ENCODE data around the gene ABHD17C.

Gene ABHD17C

GRCh38 chr15:80689716-80690115, 5.4 kb upstream of the ABHD17C start:
- no peak for DNase-seq (ENCODE audit: low read depth)

GRCh38 chr15:80691575-80691974, 3.5 kb upstream of the ABHD17C start:
- no peak for DNase-seq (ENCODE audit: low read depth)

- no peak for DNase-seq (ENCODE audit: low read depth)
Observed at GRCh38 chr15:80693682-80694610, 1.2 kb upstream of the ABHD17C start.

GRCh38 chr15:80694611-80695098, 455 bp upstream of the ABHD17C start:
- DNase-seq (ENCODE audit: low read depth) = peak; percentile 8

GRCh38 chr15:80695911-80696661, 976 bp downstream of the ABHD17C start:
- no peak for DNase-seq (ENCODE audit: low read depth)

GRCh38 chr15:80697075-80697685, 2.1 kb downstream of the ABHD17C start:
- DNase-seq (ENCODE audit: low read depth) = no peak

GRCh38 chr15:80698676-80699075, 3.6 kb downstream of the ABHD17C start:
- DNase-seq (ENCODE audit: low read depth) = no peak

GRCh38 chr15:80699981-80700380, 4.9 kb downstream of the ABHD17C start:
- no peak for DNase-seq (ENCODE audit: low read depth)

GRCh38 chr15:80701676-80702311, 6.7 kb downstream of the ABHD17C start:
- DNase-seq (ENCODE audit: low read depth) = no peak

- DNase-seq (ENCODE audit: low read depth) = no peak
Observed at GRCh38 chr15:80703081-80703480, 8.0 kb downstream of the ABHD17C start.

- DNase-seq (ENCODE audit: low read depth) = no peak
Observed at GRCh38 chr15:80703965-80704364, 8.9 kb downstream of the ABHD17C start.

- DNase-seq (ENCODE audit: low read depth) = no peak
Observed at GRCh38 chr15:80706161-80706560, 11.1 kb downstream of the ABHD17C start.

- DNase-seq (ENCODE audit: low read depth) = no peak
Observed at GRCh38 chr15:80709542-80709941, 14.4 kb downstream of the ABHD17C start.

GRCh38 chr15:80710635-80711554, 15.8 kb downstream of the ABHD17C start:
- DNase-seq (ENCODE audit: low read depth) = no peak

GRCh38 chr15:80711886-80712285, 16.8 kb downstream of the ABHD17C start:
- no peak for DNase-seq (ENCODE audit: low read depth)

- no peak for DNase-seq (ENCODE audit: low read depth)
Observed at GRCh38 chr15:80712956-80713355, 17.8 kb downstream of the ABHD17C start.

GRCh38 chr15:80721476-80721875, 26.4 kb downstream of the ABHD17C start:
- no peak for DNase-seq (ENCODE audit: low read depth)

GRCh38 chr15:80722811-80723210, 27.7 kb downstream of the ABHD17C start:
- DNase-seq (ENCODE audit: low read depth) = no peak

GRCh38 chr15:80727196-80727595, 32.1 kb downstream of the ABHD17C start:
- no peak for DNase-seq (ENCODE audit: low read depth)

GRCh38 chr15:80727596-80727995, 32.5 kb downstream of the ABHD17C start:
- no peak for DNase-seq (ENCODE audit: low read depth)

- no peak for DNase-seq (ENCODE audit: low read depth)
Observed at GRCh38 chr15:80730387-80730786, 35.3 kb downstream of the ABHD17C start.

All from T-helper 22 cell (primary cell).